ENCODE measurements around the gene ATG9A. TPM values are rescaled to one million over a fixed set of nuclear protein-coding genes. Genes with fewer than 3 reads are reported as not detected.
A peak's percentile ranks its signal among the peaks of the same experiment; 100 is the strongest.

Gene ATG9A
- total RNA-seq, 6 experiments from 2014 or later: 28.3 to 39.6 (median 33.2) TPM

DNA sequence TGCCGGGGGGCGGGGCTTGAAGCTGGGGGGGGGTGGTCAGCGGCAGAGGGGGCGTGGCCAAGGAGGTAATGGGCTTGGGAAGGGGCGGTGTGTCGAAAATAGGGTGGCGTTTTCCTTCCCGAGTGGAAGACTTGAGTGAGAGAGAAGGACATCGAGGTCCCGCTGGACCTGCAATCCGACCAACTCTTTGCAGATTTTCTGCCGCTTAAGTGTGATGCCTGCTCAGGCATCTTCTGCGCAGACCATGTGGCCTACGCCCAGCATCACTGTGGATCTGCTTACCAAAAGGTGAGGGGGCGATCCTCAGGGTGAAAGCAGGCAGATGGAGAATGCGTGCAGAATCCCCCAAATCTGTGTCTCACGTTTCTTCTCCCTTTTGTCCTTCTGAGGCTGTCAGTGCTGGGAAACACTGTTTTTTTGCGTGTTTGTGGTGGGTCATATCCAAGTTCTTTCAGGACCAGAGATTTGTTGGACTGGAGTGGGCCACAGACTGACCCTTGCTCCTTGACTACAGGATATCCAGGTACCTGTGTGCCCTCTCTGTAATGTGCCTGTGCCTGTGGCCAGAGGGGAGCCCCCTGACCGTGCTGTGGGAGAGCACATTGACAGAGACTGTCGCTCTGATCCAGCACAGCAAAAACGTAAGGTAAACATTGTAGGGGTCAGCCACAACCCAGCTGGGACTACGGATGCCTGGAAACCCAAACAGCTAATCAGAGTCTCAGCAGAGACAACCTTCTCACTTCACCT, 22.1 kb downstream of the ATG9A start:
- intact Hi-C loops (cut with DNase I): loop anchor here in 1 of 2 donors (5.0 kb wide), 1 partner anchor 35 kb away; the partner anchor contains the start of gene SLC23A3
- DNase-seq (no peak), ATAC-seq (no peak)
- TF ChIP-seq POLR2A (IDR thresholded peaks at IDR 0.05): no peak
- TF ChIP-seq, protein P1, sequence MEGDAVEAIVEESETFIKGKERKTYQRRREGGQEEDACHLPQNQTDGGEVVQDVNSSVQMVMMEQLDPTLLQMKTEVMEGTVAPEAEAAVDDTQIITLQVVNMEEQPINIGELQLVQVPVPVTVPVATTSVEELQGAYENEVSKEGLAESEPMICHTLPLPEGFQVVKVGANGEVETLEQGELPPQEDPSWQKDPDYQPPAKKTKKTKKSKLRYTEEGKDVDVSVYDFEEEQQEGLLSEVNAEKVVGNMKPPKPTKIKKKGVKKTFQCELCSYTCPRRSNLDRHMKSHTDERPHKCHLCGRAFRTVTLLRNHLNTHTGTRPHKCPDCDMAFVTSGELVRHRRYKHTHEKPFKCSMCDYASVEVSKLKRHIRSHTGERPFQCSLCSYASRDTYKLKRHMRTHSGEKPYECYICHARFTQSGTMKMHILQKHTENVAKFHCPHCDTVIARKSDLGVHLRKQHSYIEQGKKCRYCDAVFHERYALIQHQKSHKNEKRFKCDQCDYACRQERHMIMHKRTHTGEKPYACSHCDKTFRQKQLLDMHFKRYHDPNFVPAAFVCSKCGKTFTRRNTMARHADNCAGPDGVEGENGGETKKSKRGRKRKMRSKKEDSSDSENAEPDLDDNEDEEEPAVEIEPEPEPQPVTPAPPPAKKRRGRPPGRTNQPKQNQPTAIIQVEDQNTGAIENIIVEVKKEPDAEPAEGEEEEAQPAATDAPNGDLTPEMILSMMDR (IDR thresholded peaks at IDR 0.05): no peak
- peak overlapping the region; percentile 80 to 95 (median 93) for H3K27ac ChIP-seq
- no peaks in the 10 kb centered on the region for H3K27me3 ChIP-seq
- WGBS (ENCODE audit: insufficient coverage, low coverage, low lambda C conversion rate, missing lambda C conversion rate): 5% methylated on average over 13 of the region's 22 CpGs
- H3K9me3 ChIP-seq: no peaks in the 10 kb centered on the region
- peak overlapping the region; percentile 60 to 84 (median 82) for H3K4me3 ChIP-seq
- peaks cover 0 to 24% (median 8%) of the 10 kb centered on the region in 4 donors for H3K4me1 ChIP-seq
- peaks cover 0 to 31% (median 5%) of the 10 kb centered on the region in 4 donors for H3K36me3 ChIP-seq

DNA sequence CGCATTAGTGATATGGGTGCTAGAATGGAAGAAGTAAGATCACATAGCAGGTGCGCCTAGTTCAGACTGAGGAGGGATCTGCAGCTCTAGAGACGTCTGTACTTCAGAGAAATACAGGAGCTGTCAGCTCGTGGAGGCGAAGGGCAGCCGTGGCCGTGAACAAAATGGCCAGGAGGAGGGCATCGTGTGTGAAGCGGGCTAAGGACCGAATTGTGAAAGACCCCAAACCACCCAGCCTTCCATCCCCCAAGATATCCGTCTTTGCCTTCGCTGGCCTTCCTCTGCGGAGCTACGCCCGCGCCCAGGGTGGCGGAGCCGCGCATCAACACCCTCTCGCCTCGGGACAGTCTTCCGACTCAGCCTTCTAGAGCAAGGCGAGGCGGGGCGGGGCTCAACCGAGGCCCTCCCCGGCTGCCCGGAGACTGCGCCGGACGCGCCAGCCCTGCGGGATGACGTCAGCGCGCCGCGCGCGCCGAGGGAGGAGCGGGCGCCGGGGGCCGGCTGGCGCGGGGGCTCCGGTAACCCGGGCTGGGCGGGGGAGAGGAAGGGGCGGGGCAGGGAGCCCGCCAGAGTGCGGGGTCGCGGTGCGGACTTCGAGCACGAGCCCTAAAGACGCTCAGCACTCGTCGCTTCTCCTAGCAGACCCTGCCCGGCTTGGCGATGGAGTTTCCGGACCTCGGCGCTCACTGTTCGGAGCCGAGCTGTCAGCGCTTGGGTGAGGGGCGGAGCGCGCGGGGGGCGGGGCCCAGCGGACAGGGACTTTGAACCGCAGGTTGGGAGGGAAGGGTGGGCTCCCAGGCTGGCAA, 22.9 kb downstream of the ATG9A start, which contains the start of gene ZFAND2B:
TSS of gene ZFAND2B (plus strand) at position 455 of the 806 bp plus-strand sequence. CDS start at position 661, 206 bp downstream.
- ATAC-seq: peak; percentile 89 to 95 (median 92)
- no peaks in the 10 kb centered on the region for H3K27me3 ChIP-seq
- intact Hi-C loops (cut with DNase I): loop anchor here in 1 of 2 donors (5.0 kb wide), 1 partner anchor 34 kb away; the partner anchor contains the start of gene SLC23A3
- 0% methylated on average over 17 of the region's 76 CpGs for WGBS (ENCODE audit: insufficient coverage, low coverage, low lambda C conversion rate, missing lambda C conversion rate)
- peaks cover 0 to 24% (median 8%) of the 10 kb centered on the region in 4 donors for H3K4me1 ChIP-seq
- TF ChIP-seq, protein P1 (IDR thresholded peaks at IDR 0.05): peak in 1 of 4 donors; percentile 26
- peak; percentile 96 for TF ChIP-seq POLR2A (IDR thresholded peaks at IDR 0.05)
- H3K36me3 ChIP-seq: peaks cover 0 to 25% (median 5%) of the 10 kb centered on the region in 4 donors
- H3K4me3 ChIP-seq: peak within 1 kb of the TSS; percentile 60 to 84 (median 82)
- H3K27ac ChIP-seq: peak within 1 kb of the TSS; percentile 80 to 95 (median 93)
- peak; percentile 96 to 98 (median 97) for DNase-seq
- no peaks in the 10 kb centered on the region for H3K9me3 ChIP-seq

DNA sequence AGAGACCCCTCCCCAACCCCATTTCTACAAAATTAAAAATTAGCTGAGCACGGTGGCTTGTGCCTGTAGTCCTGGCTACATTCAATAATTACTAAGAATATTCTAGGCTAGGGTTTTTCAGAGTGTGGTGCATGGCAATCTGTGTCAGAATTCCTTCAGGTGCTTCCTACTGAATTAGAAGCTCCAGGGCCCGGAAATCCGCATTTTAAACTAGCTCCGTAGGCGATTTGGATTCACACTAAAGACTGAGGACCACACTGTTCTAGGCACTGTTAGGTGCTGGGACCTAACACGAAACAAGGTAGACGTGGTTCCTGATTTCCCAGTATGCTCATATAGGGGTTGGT, 23.5 kb downstream of the ATG9A start:
- Histone ChIP-seq H3K27ac (peak overlapping the region; percentile 80 to 95 (median 93)), H3K36me3 (peaks cover 0 to 24% (median 5%) of the 10 kb centered on the region in 4 donors), H3K4me3 (peak overlapping the region; percentile 60 to 84 (median 82)), H3K9me3 (no peaks in the 10 kb centered on the region), H3K4me1 (peaks cover 0 to 24% (median 8%) of the 10 kb centered on the region in 4 donors), H3K27me3 (no peaks in the 10 kb centered on the region)
- no peak for TF ChIP-seq POLR2A (IDR thresholded peaks at IDR 0.05)
- TF ChIP-seq, protein P1 (IDR thresholded peaks at IDR 0.05): no peak
- peak in 1 of 3 donors; percentile 43 for DNase-seq
- intact Hi-C loops (cut with DNase I): loop anchor here in 1 of 2 donors (5.0 kb wide), 1 partner anchor 34 kb away; the partner anchor contains the start of gene SLC23A3
- 7% methylated on average over 6 of the region's 7 CpGs for WGBS (ENCODE audit: insufficient coverage, low coverage, low lambda C conversion rate, missing lambda C conversion rate)
- no peak for ATAC-seq

DNA sequence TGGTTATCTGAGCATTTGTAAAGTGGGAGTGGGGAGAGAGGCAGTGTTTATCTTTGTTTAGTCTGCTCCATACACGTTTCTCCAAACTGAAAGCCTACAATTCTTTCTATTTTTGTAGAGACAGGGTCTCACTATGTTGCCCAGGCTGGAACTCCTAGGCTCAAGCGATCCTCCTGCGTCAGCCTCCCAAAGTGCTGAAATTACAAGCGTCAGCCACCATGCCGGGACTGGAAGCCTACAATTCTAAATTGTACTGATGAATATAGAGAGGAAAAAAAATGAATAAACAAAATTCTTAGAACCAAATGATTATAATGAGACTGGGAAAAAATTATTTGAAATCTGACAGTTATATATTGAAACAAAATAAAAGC, 24.3 kb downstream of the ATG9A start:
- H3K27ac ChIP-seq: no peak overlapping the region
- H3K4me3 ChIP-seq: no peak overlapping the region
- ATAC-seq (no peak), DNase-seq (no peak)
- TF ChIP-seq, protein P1 (IDR thresholded peaks at IDR 0.05): no peak
- TF ChIP-seq POLR2A (IDR thresholded peaks at IDR 0.05): no peak
- peaks cover 0 to 24% (median 8%) of the 10 kb centered on the region in 4 donors for H3K4me1 ChIP-seq
- no peaks in the 10 kb centered on the region for H3K27me3 ChIP-seq
- H3K36me3 ChIP-seq: peaks cover 0 to 16% (median 5%) of the 10 kb centered on the region in 4 donors
- intact Hi-C loops (cut with DNase I): loop anchor here in 1 of 2 donors (5.0 kb wide), 1 partner anchor 33 kb away; the partner anchor contains the start of gene SLC23A3
- H3K9me3 ChIP-seq: no peaks in the 10 kb centered on the region
- WGBS (ENCODE audit: insufficient coverage, low coverage, low lambda C conversion rate, missing lambda C conversion rate): 89% methylated on average over 5 of the region's 5 CpGs
